Measurements from ENCODE around the gene KLHL12. TPM values are rescaled to one million over a fixed set of nuclear protein-coding genes. Genes with fewer than 3 reads are reported as not detected.

The KLHL12 gene
- total and polyA plus RNA-seq, 2 of the 8 experiments (the other 6 are each of a cell fraction or from before 2014, with no cell fraction given): 27.2 to 33.3 TPM

DNA sequence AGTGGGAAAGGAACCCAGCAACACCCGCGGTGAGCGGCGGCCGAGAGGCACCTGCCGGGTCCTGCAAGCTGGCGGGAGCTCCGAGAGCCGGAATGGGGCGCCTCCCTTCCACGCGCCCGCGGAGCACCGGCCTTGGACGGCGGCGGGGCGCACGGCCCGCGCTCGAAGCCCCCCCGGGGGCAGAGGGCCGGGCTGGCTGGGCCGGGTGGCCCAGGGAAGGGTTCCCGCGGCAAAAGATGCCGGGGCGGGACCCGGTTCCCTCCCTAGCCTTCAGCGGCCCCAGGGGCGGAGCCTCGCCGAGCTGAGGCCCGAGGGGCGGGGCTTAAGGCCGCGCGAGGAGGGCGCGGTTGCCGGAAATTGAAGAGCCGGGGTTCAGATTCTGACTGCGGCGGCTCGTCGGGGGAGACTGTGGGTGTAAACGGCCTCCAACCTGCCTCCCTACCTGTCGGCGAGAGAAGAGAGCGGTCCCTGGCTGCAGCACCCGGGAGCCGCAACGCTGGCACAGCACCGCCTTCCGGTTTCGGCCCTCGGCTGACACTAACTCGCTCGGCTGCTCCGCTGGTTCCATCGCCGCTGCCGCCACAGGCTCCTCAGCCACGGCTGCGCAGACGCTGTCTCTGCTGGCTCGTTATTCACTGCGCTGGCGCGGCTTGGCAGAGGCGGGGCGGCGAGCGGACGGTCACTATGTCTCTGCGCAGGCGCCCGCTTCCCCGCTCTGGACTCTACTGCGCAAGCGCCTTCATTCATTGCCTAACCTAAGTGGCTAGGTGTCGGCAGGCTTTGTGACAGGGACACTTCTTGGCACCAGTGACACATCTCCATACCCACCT, 38.3 kb downstream of the KLHL12 start, which contains the start of gene RABIF:
Gene RABIF (minus strand): TSS at position 619 of the 830 bp plus-strand sequence. CDS start 51 bp downstream, at position 568.
- H3K36me3 ChIP-seq (ENCODE audit: control insufficient read depth in 2 of 4, insufficient read depth in 4 of 4, low read length in 3 of 4): peaks cover 4 to 21% (median 12%) of the 10 kb centered on the region in 4 experiments; a peak in 6 of 8 replicates
- WGBS, 2 experiments (ENCODE audit: extremely low coverage in 1 of 2, insufficient coverage in 1 of 2, insufficient read length in 1 of 2, insufficient replicate concordance in 2 of 2, low coverage in 1 of 2, low lambda C conversion rate in 2 of 2, missing lambda C conversion rate in 1 of 2): 3% methylated on average over 42 of the region's 84 CpGs; no CpG with 5 or more reads in 1 of the 2 experiments
- no peak within 1 kb of the TSS for H2BK20ac ChIP-seq (ENCODE audit: low read length)
- CTCF ChIA-PET (ENCODE audit: partially characterized antibody): interaction anchor here (0.7 to 1.0 kb wide), 2 partner anchors 9 to 132 kb away, joined by 3 read pairs; no protein-coding TSS in a partner anchor
- H3K9me3 ChIP-seq (ENCODE audit: insufficient read depth in 2 of 2, low read depth in 1 of 2, low read length in 1 of 2): no peaks in the 10 kb centered on the region
- no peak within 1 kb of the TSS for H2AK5ac ChIP-seq (ENCODE audit: low read depth, low read length)
- peak within 1 kb of the TSS; percentile 65 for H2BK120ac ChIP-seq (replicated peaks; ENCODE audit: low read depth, low read length)
- H2BK5ac ChIP-seq (ENCODE audit: low read depth, low read length): peak within 1 kb of the TSS; percentile 92; the same call in 1 of the 2 replicates
- peak within 1 kb of the TSS; percentile 28; the same call in 1 of the 2 replicates for H3K27ac ChIP-seq (ENCODE audit: low read depth, low read length)
- H3K4me2 ChIP-seq (ENCODE audit: insufficient read depth in 1 of 2, low read depth in 2 of 2, low read length in 2 of 2): peak within 1 kb of the TSS; percentile 60 to 74
- H4K20me1 ChIP-seq (replicated peaks in 1 of 2; ENCODE audit: control insufficient read depth in 1 of 2, insufficient read depth in 2 of 2, low read length in 2 of 2): no peaks in the 10 kb centered on the region
- peak within 1 kb of the TSS; percentile 61 for H4K91ac ChIP-seq (replicated peaks; ENCODE audit: insufficient read length, low read length)
- FAIRE-seq (no peak), DNase-seq (ENCODE audit: low read depth in 1 of 2, low spot score in 2 of 2) (peak; percentile 85 to 92)
- peaks cover 2% of the 10 kb centered on the region for H3K23me2 ChIP-seq (ENCODE audit: low read depth, low read length)
- H2AFZ ChIP-seq (ENCODE audit: low read length): no peak within 1 kb of the TSS; the same call in 1 of the 2 replicates
- peak within 1 kb of the TSS; percentile 85 for H3K18ac ChIP-seq (ENCODE audit: extremely low read depth, low read length)
- no peak within 1 kb of the TSS for H2BK15ac ChIP-seq (ENCODE audit: low read length)
- POLR2A ChIA-PET (ENCODE audit: partially characterized antibody): interaction anchor here (0.6 to 2.3 kb wide), 18 partner anchors 9 to 165 kb away, joined by 3 to 11 read pairs (median 4); partner anchors contain the start of genes KDM5B, KLHL12, PCAT6 and TMEM183A
- no peaks in the 10 kb centered on the region for H3K79me1 ChIP-seq (ENCODE audit: low read depth, low read length)
- H3K9ac ChIP-seq (replicated peaks in 1 of 4; ENCODE audit: extremely low read depth in 1 of 4, low read depth in 3 of 4, low read length in 3 of 4): peak within 1 kb of the TSS; percentile 55 to 68 (median 65)
- peak within 1 kb of the TSS; percentile 70 for H3K4ac ChIP-seq (replicated peaks; ENCODE audit: insufficient read length, low read depth, low read length)
- H3K4me3 ChIP-seq (ENCODE audit: extremely low read depth in 1 of 4, insufficient read depth in 2 of 4, low read depth in 3 of 4, low read length in 4 of 4): peak within 1 kb of the TSS; percentile 65 to 96 (median 81)
- H2BK12ac ChIP-seq (ENCODE audit: low read depth, low read length): no peak within 1 kb of the TSS
- peak within 1 kb of the TSS; percentile 94 for H4K5ac ChIP-seq (ENCODE audit: insufficient read length, low read depth, low read length)
- H3K27me3 ChIP-seq (replicated peaks in 1 of 4; ENCODE audit: control insufficient read depth in 3 of 4, extremely low read depth in 1 of 4, insufficient read depth in 3 of 4, low read length in 3 of 4): no peaks in the 10 kb centered on the region
- H3K79me2 ChIP-seq (ENCODE audit: control insufficient read depth in 1 of 2, insufficient read depth in 2 of 2, low read length in 2 of 2): no peaks in the 10 kb centered on the region
- H3K14ac ChIP-seq (ENCODE audit: insufficient read length): no peak within 1 kb of the TSS
- H4K8ac ChIP-seq (ENCODE audit: extremely low read depth, insufficient read depth, low read length): peak within 1 kb of the TSS; percentile 72; the same call in 1 of the 2 replicates
- H3K23ac ChIP-seq (ENCODE audit: insufficient read length): no peak within 1 kb of the TSS
- peaks cover 0 to 7% (median 4%) of the 10 kb centered on the region in 4 experiments; a peak in 5 of 7 replicates for H3K4me1 ChIP-seq (replicated peaks in 1 of 4; ENCODE audit: control insufficient read depth in 3 of 4, insufficient read depth in 4 of 4, low read length in 3 of 4)
- H3K56ac ChIP-seq (replicated peaks; ENCODE audit: insufficient read length, low read depth, low read length): peak within 1 kb of the TSS; percentile 79
- no peak for TF ChIP-seq GTF2F1 (IDR thresholded peaks at IDR 0.05; ENCODE audit: borderline replicate concordance, low read depth, low read length)
- TF ChIP-seq YY1 (IDR thresholded peaks at IDR 0.05; ENCODE audit: low read depth, low read length): no peak
- TF ChIP-seq NRF1 (IDR thresholded peaks at IDR 0.05; ENCODE audit: low read depth, low read length): peak; percentile 96
- TF ChIP-seq POLR2AphosphoS5 (IDR thresholded peaks at IDR 0.05; ENCODE audit: low read depth, low read length): peak; percentile 72
- TF ChIP-seq BRCA1 (IDR thresholded peaks at IDR 0.05; ENCODE audit: low read depth, low read length): no peak
- TF ChIP-seq SIN3A (conservative IDR thresholded peaks at IDR 0.05 in 1 of 2, IDR thresholded peaks at IDR 0.05 in 1 of 2; ENCODE audit: low read depth in 1 of 2, low read length in 2 of 2): peak; percentile 72 to 90; a peak in 2 of 4 replicates
- no peak for TF ChIP-seq HDAC6 (IDR thresholded peaks at IDR 0.05; ENCODE audit: low read depth, low read length)
- TF ChIP-seq RAD21 (IDR thresholded peaks at IDR 0.05 in 1 of 2, conservative IDR thresholded peaks at IDR 0.05 in 1 of 2; ENCODE audit: low read depth in 2 of 2, low read length in 2 of 2): no peak; a peak in 1 of 4 replicates
- TF ChIP-seq CREB1 (IDR thresholded peaks at IDR 0.05): 0 out of 2 replicates have a peak, but pooled peaks have one; percentile 8
- peak; percentile 94 for TF ChIP-seq KDM4A (IDR thresholded peaks at IDR 0.05; ENCODE audit: low read depth, low read length, severe bottlenecking)
